ENCODE results near the gene AAK1. TPM values are rescaled to one million over a fixed set of nuclear protein-coding genes. Genes with fewer than 3 reads are reported as not detected.
"Not testable (repeated sequence)": the region's sequence is repeated elsewhere in the genome, so short reads cannot be mapped to it uniquely, and the experiment has no call there.

Gene AAK1
- polyA plus RNA-seq, 3 donors: 9.8 to 18.9 (median 10.8) TPM

- no peaks in the 10 kb centered on the region for H3K79me2 ChIP-seq (ENCODE audit: insufficient read depth, low read length)
- no peak overlapping the region for H2AFZ ChIP-seq (ENCODE audit: insufficient read depth, low read depth, low read length, poor library complexity, severe bottlenecking)
- intact Hi-C loops (cut with micrococcal nuclease): no loop called here
- H3K4me2 ChIP-seq (replicated peaks; ENCODE audit: extremely low read depth, low read length, poor library complexity, severe bottlenecking): no peak overlapping the region
- Mint-ChIP-seq H3K9me3 (peaks cover 0 to 3% (median 0%) of the 10 kb centered on the region in 7 donors), H3K4me3 (no peak overlapping the region), H3K4me1 (peaks cover 28% of the 10 kb centered on the region), H3K36me3 (no peaks in the 10 kb centered on the region), H3K27me3 (ENCODE audit: low read depth in 3 of 3) (peaks cover 0 to 3% (median 0%) of the 10 kb centered on the region in 3 donors), H3K27ac (no peak overlapping the region)
- TF ChIP-seq CTCF (IDR thresholded peaks at IDR 0.05): no peak
- H3K4me3 ChIP-seq (replicated peaks in 1 of 3; ENCODE audit: low read depth in 2 of 3, low read length in 3 of 3): no peak overlapping the region
- WGBS (ENCODE audit: insufficient coverage): 96% methylated on average over 5 of the region's 6 CpGs
- H3K36me3 ChIP-seq (replicated peaks in 1 of 2; ENCODE audit: control insufficient read depth in 1 of 2, insufficient read depth in 2 of 2, low read length in 2 of 2): no peaks in the 10 kb centered on the region
- no peak overlapping the region for H3K27ac ChIP-seq (ENCODE audit: low read depth in 1 of 2, low read length in 2 of 2)
- peaks cover 14 to 24% of the 10 kb centered on the region in 2 donors for H3K4me1 ChIP-seq (ENCODE audit: control insufficient read depth in 1 of 2, insufficient read depth in 2 of 2, low read length in 2 of 2)
- H4K20me1 ChIP-seq (ENCODE audit: insufficient read depth, low read length): no peaks in the 10 kb centered on the region
- no peaks in the 10 kb centered on the region for H3K9me3 ChIP-seq (replicated peaks in 1 of 2; ENCODE audit: control insufficient read depth in 1 of 2, insufficient read depth in 1 of 2, low read length in 2 of 2)
- no peak for DNase-seq
- no peak overlapping the region for H3K9ac ChIP-seq (ENCODE audit: insufficient read depth, low read length, poor library complexity, severe bottlenecking)
- no peaks in the 10 kb centered on the region for H3K27me3 ChIP-seq (ENCODE audit: control insufficient read depth in 2 of 2, insufficient read depth in 2 of 2, low read length in 2 of 2)
These were observed 192.7 kb downstream of the AAK1 start for GRCh38 chr2:69450735-69451416.

GRCh38 chr2:69449906-69450305 lies 193.6 kb downstream of the AAK1 start:
- H3K4me3 Mint-ChIP-seq: no peak overlapping the region
- H3K9me3 Mint-ChIP-seq: peaks cover 0 to 3% (median 0%) of the 10 kb centered on the region in 7 donors
- Histone ChIP-seq H3K4me1 (ENCODE audit: control insufficient read depth in 1 of 2, insufficient read depth in 2 of 2, low read length in 2 of 2) (peaks cover 9 to 15% of the 10 kb centered on the region in 2 donors), H3K9ac (ENCODE audit: insufficient read depth, low read length, poor library complexity, severe bottlenecking) (no peak overlapping the region), H3K36me3 (replicated peaks in 1 of 2; ENCODE audit: control insufficient read depth in 1 of 2, insufficient read depth in 2 of 2, low read length in 2 of 2) (no peaks in the 10 kb centered on the region), H3K27me3 (ENCODE audit: control insufficient read depth in 2 of 2, insufficient read depth in 2 of 2, low read length in 2 of 2) (no peaks in the 10 kb centered on the region), H3K79me2 (ENCODE audit: insufficient read depth, low read length) (no peaks in the 10 kb centered on the region), H4K20me1 (ENCODE audit: insufficient read depth, low read length) (no peaks in the 10 kb centered on the region), H3K4me2 (replicated peaks; ENCODE audit: extremely low read depth, low read length, poor library complexity, severe bottlenecking) (no peak overlapping the region), H2AFZ (ENCODE audit: insufficient read depth, low read depth, low read length, poor library complexity, severe bottlenecking) (no peak overlapping the region), H3K4me3 (replicated peaks in 1 of 3; ENCODE audit: low read depth in 2 of 3, low read length in 3 of 3) (no peak overlapping the region), H3K9me3 (replicated peaks in 1 of 2; ENCODE audit: control insufficient read depth in 1 of 2, insufficient read depth in 1 of 2, low read length in 2 of 2) (no peaks in the 10 kb centered on the region), H3K27ac (ENCODE audit: low read depth in 1 of 2, low read length in 2 of 2) (no peak overlapping the region)
- peaks cover 0 to 3% (median 0%) of the 10 kb centered on the region in 3 donors for H3K27me3 Mint-ChIP-seq (ENCODE audit: low read depth in 3 of 3)
- TF ChIP-seq CTCF (IDR thresholded peaks at IDR 0.05): no peak
- peaks cover 20% of the 10 kb centered on the region for H3K4me1 Mint-ChIP-seq
- no peak for DNase-seq
- intact Hi-C loops (cut with micrococcal nuclease): no loop called here
- no peaks in the 10 kb centered on the region for H3K36me3 Mint-ChIP-seq
- H3K27ac Mint-ChIP-seq: no peak overlapping the region
- 100% methylated on average over 3 of the region's 5 CpGs for WGBS (ENCODE audit: insufficient coverage)

GRCh38 chr2:69443673-69444072 lies 199.9 kb downstream of the AAK1 start:
- intact Hi-C loops (cut with micrococcal nuclease); H3K4me3 Mint-ChIP-seq: not testable (repeated sequence)
- WGBS (ENCODE audit: insufficient coverage): 100% methylated on average over 3 of the region's 3 CpGs

More at GRCh38 chr2:69443673-69444072, 199.9 kb downstream of the AAK1 start:
- H3K27me3 ChIP-seq (ENCODE audit: control insufficient read depth in 2 of 2, insufficient read depth in 2 of 2, low read length in 2 of 2); H3K27ac Mint-ChIP-seq; H3K4me1 Mint-ChIP-seq; H3K27me3 Mint-ChIP-seq (ENCODE audit: low read depth in 3 of 3); H3K9ac ChIP-seq (ENCODE audit: insufficient read depth, low read length, poor library complexity, severe bottlenecking); H3K9me3 ChIP-seq (replicated peaks in 1 of 2; ENCODE audit: control insufficient read depth in 1 of 2, insufficient read depth in 1 of 2, low read length in 2 of 2); H3K36me3 Mint-ChIP-seq; H3K27ac ChIP-seq (ENCODE audit: low read depth in 1 of 2, low read length in 2 of 2); H3K79me2 ChIP-seq (ENCODE audit: insufficient read depth, low read length); H2AFZ ChIP-seq (ENCODE audit: insufficient read depth, low read depth, low read length, poor library complexity, severe bottlenecking); H3K4me2 ChIP-seq (replicated peaks; ENCODE audit: extremely low read depth, low read length, poor library complexity, severe bottlenecking); DNase-seq; H4K20me1 ChIP-seq (ENCODE audit: insufficient read depth, low read length); H3K36me3 ChIP-seq (replicated peaks in 1 of 2; ENCODE audit: control insufficient read depth in 1 of 2, insufficient read depth in 2 of 2, low read length in 2 of 2); H3K4me3 ChIP-seq (replicated peaks in 1 of 3; ENCODE audit: low read depth in 2 of 3, low read length in 3 of 3); H3K4me1 ChIP-seq (ENCODE audit: control insufficient read depth in 1 of 2, insufficient read depth in 2 of 2, low read length in 2 of 2): not testable (repeated sequence)
- peaks cover 3 to 13% (median 6%) of the 10 kb centered on the region in 7 donors for H3K9me3 Mint-ChIP-seq

Measured in CD14-positive monocyte (primary cell).